Measurements from ENCODE around the gene SYT4.

Gene SYT4

DNA sequence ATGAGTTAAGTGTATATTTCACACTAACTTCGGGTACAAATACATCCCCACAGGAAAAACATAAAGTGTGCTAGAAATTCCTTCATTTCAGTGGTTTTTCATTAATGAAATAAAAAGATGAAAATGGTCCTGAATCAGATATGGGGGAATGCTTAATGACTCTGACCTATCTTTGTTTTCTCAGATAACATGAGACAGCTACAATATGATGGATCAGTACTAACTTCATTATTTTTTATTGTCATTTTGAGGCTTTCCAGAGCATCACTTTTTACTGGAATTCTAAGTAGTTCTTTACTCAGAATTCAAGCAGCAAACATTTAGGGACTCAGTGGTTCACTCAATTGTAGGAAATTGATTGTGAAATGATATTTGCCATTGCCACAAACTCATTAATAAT, 2.8 kb downstream of the SYT4 start:
- Histone ChIP-seq H3K4me2 (ENCODE audit: low read length, poor library complexity, severe bottlenecking) (no peak overlapping the region), H3K27me3 (ENCODE audit: control insufficient read depth in 1 of 2, insufficient read depth in 1 of 2, low read length in 2 of 2) (peaks cover 4 to 29% of the 10 kb centered on the region in 2 experiments), H2BK12ac (ENCODE audit: low read length in 2 of 2) (no peak overlapping the region), H3K36me3 (ENCODE audit: control insufficient read depth in 1 of 2, insufficient read depth in 2 of 2, low read depth in 1 of 2, low read length in 2 of 2) (no peaks in the 10 kb centered on the region), H3K9me3 (ENCODE audit: control insufficient read depth, low read length) (no peaks in the 10 kb centered on the region), H2BK15ac (ENCODE audit: low read depth, poor library complexity, severe bottlenecking) (no peak overlapping the region), H3K23ac (ENCODE audit: low read length in 2 of 2) (no peak overlapping the region), H3K4me3 (ENCODE audit: insufficient read depth in 1 of 2, low read depth in 1 of 2, low read length in 2 of 2) (no peak overlapping the region), H3K14ac (ENCODE audit: low read length in 2 of 2) (no peak overlapping the region), H3K4me1 (ENCODE audit: control insufficient read depth, insufficient read depth, low read depth, low read length) (peaks cover 2% of the 10 kb centered on the region), H3K27ac (ENCODE audit: low read length, poor library complexity, severe bottlenecking) (no peak overlapping the region), H3K9ac (ENCODE audit: low read length) (no peak overlapping the region), H4K91ac (ENCODE audit: low read length) (no peak overlapping the region), H2AFZ (ENCODE audit: low read depth, low read length) (no peak overlapping the region), H3K18ac (ENCODE audit: low read depth in 1 of 2, low read length in 2 of 2) (no peak overlapping the region), H2BK120ac (ENCODE audit: low read depth, low read length) (no peak overlapping the region), H3K79me1 (replicated peaks; ENCODE audit: low read length, poor library complexity, severe bottlenecking) (no peaks in the 10 kb centered on the region), H2AK5ac (ENCODE audit: low read length, severe bottlenecking) (no peak overlapping the region), H2BK5ac (ENCODE audit: low read depth, low read length, poor library complexity, severe bottlenecking) (no peak overlapping the region), H3K4ac (ENCODE audit: low read depth in 1 of 2, low read length in 2 of 2) (no peak overlapping the region), H4K8ac (ENCODE audit: low read length) (no peak overlapping the region)
- no peak for DNase-seq
- WGBS: no CpG with 5 or more reads among the region's 1 CpG

DNA sequence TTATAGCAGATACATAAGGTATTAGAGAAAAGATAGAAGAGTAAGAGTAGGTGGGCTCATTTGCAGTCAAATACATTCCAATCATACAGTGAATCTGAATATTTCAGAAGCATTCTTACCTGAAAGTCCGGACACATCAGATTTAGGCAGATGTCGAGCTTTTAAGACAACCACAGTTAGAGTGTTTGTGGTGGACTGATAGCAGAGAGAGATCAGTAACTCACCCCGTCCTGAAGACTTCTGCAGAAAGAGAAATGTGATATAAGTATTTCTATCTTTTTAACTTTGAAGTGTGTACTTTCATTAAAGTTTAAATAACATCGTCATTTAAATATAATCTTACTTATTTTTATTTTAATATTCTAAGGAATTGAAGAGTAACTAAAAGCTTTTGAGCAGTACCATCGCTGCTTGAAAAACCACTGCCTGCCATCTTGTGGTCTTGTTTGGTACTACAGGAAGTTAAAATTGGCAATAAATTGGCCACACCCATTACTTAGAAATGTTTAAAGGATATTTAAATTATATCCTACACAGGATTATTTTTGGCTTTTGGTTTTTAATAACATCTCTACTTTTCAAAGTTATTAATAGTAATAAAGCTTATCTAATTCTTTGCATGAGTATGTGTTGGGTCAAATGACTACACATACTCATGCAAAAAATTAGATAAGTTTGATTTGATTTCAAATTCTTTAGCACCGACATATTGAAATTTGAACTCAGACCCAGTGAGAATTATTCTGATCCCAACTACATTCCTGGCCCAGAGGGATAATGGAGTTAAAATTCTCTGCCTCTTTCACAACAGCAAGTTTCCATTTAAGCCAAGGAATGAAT, 5.5 kb downstream of the SYT4 start:
- H2BK12ac ChIP-seq (ENCODE audit: low read length in 2 of 2): no peak overlapping the region
- no peak overlapping the region for H2BK15ac ChIP-seq (ENCODE audit: low read depth, poor library complexity, severe bottlenecking)
- no peak overlapping the region for H3K18ac ChIP-seq (ENCODE audit: low read depth in 1 of 2, low read length in 2 of 2)
- H3K14ac ChIP-seq (ENCODE audit: low read length in 2 of 2): no peak overlapping the region
- WGBS: 44% methylated on average over 3 of the region's 6 CpGs
- H4K8ac ChIP-seq (ENCODE audit: low read length): no peak overlapping the region
- no peak overlapping the region for H2BK5ac ChIP-seq (ENCODE audit: low read depth, low read length, poor library complexity, severe bottlenecking)
- H3K23ac ChIP-seq (ENCODE audit: low read length in 2 of 2): no peak overlapping the region
- no peak overlapping the region for H2AK5ac ChIP-seq (ENCODE audit: low read length, severe bottlenecking)
- no peaks in the 10 kb centered on the region for H3K4me1 ChIP-seq (ENCODE audit: control insufficient read depth, insufficient read depth, low read depth, low read length)
- peaks cover 0 to 11% of the 10 kb centered on the region in 2 experiments for H3K27me3 ChIP-seq (ENCODE audit: control insufficient read depth in 1 of 2, insufficient read depth in 1 of 2, low read length in 2 of 2)
- H3K9ac ChIP-seq (ENCODE audit: low read length): peak overlapping the region; percentile 22
- H3K9me3 ChIP-seq (ENCODE audit: control insufficient read depth, low read length): no peaks in the 10 kb centered on the region
- no peak overlapping the region for H3K27ac ChIP-seq (ENCODE audit: low read length, poor library complexity, severe bottlenecking)
- DNase-seq: peak; percentile 64
- no peak overlapping the region for H4K91ac ChIP-seq (ENCODE audit: low read length)
- H3K4me2 ChIP-seq (ENCODE audit: low read length, poor library complexity, severe bottlenecking): no peak overlapping the region
- H3K4ac ChIP-seq (ENCODE audit: low read depth in 1 of 2, low read length in 2 of 2): no peak overlapping the region
- H2BK120ac ChIP-seq (ENCODE audit: low read depth, low read length): no peak overlapping the region
- peak overlapping the region in 1 of 2 experiments; percentile 38 for H3K4me3 ChIP-seq (ENCODE audit: insufficient read depth in 1 of 2, low read depth in 1 of 2, low read length in 2 of 2)
- no peak overlapping the region for H2AFZ ChIP-seq (ENCODE audit: low read depth, low read length)
- no peaks in the 10 kb centered on the region for H3K36me3 ChIP-seq (ENCODE audit: control insufficient read depth in 1 of 2, insufficient read depth in 2 of 2, low read depth in 1 of 2, low read length in 2 of 2)
- H3K79me1 ChIP-seq (replicated peaks; ENCODE audit: low read length, poor library complexity, severe bottlenecking): no peaks in the 10 kb centered on the region

DNA sequence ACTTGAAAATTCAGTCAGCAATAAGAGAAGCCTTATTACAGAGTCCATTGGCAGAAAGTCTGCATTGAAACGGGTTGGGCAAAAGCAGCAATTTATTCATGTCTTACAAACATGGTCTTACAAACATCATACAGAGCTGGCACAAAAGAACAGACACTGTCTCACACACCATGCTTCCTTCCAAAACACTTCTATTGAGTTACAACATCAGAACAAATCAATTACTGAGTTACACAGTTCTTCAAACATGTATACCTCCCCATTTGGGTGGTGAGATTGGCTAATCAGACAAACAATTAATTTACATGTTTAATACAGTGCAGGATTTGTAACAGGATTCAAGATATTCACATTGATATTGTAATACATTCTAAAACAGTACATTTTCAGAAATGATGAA, 9.5 kb downstream of the SYT4 start:
- DNase-seq: no peak
- no peak overlapping the region for H2BK5ac ChIP-seq (ENCODE audit: low read depth, low read length, poor library complexity, severe bottlenecking)
- H2AFZ ChIP-seq (ENCODE audit: low read depth, low read length): no peak overlapping the region
- no peak overlapping the region for H3K18ac ChIP-seq (ENCODE audit: low read depth in 1 of 2, low read length in 2 of 2)
- H3K27ac ChIP-seq (ENCODE audit: low read length, poor library complexity, severe bottlenecking): no peak overlapping the region
- H2BK120ac ChIP-seq (ENCODE audit: low read depth, low read length): no peak overlapping the region
- H3K23ac ChIP-seq (ENCODE audit: low read length in 2 of 2): no peak overlapping the region
- H3K27me3 ChIP-seq (ENCODE audit: control insufficient read depth in 1 of 2, insufficient read depth in 1 of 2, low read length in 2 of 2): no peaks in the 10 kb centered on the region
- WGBS: 96% methylated on average over 1 of the region's 1 CpG
- no peak overlapping the region for H3K4ac ChIP-seq (ENCODE audit: low read depth in 1 of 2, low read length in 2 of 2)
- no peak overlapping the region for H2BK15ac ChIP-seq (ENCODE audit: low read depth, poor library complexity, severe bottlenecking)
- no peaks in the 10 kb centered on the region for H3K4me1 ChIP-seq (ENCODE audit: control insufficient read depth, insufficient read depth, low read depth, low read length)
- H3K79me1 ChIP-seq (replicated peaks; ENCODE audit: low read length, poor library complexity, severe bottlenecking): no peaks in the 10 kb centered on the region
- H2AK5ac ChIP-seq (ENCODE audit: low read length, severe bottlenecking): no peak overlapping the region
- no peak overlapping the region for H3K4me3 ChIP-seq (ENCODE audit: insufficient read depth in 1 of 2, low read depth in 1 of 2, low read length in 2 of 2)
- H3K36me3 ChIP-seq (ENCODE audit: control insufficient read depth in 1 of 2, insufficient read depth in 2 of 2, low read depth in 1 of 2, low read length in 2 of 2): no peaks in the 10 kb centered on the region
- no peaks in the 10 kb centered on the region for H3K9me3 ChIP-seq (ENCODE audit: control insufficient read depth, low read length)
- no peak overlapping the region for H3K9ac ChIP-seq (ENCODE audit: low read length)
- H4K91ac ChIP-seq (ENCODE audit: low read length): no peak overlapping the region
- no peak overlapping the region for H3K14ac ChIP-seq (ENCODE audit: low read length in 2 of 2)
- no peak overlapping the region for H2BK12ac ChIP-seq (ENCODE audit: low read length in 2 of 2)
- H4K8ac ChIP-seq (ENCODE audit: low read length): no peak overlapping the region
- H3K4me2 ChIP-seq (ENCODE audit: low read length, poor library complexity, severe bottlenecking): no peak overlapping the region

DNA sequence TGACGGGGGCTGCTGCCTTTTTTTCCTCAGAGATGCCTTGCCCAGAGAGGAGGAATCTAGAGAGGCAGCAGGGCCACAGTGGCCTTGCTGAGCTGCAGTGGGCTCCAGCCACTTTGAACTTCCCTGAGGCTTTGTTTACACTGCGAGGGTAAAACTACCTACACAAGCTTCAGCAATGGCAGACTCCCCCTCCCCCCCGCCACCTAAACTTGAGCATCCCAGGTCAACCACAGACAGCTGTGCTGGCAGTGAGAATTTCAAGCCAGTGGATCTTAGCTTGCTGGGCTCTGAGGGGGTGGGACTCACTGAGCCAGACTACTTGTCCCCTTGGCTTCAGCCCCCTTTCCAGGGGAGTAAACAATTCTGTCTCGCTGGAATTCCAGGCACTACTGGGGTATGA, 11.8 kb downstream of the SYT4 start:
- Histone ChIP-seq H3K27me3 (ENCODE audit: control insufficient read depth in 1 of 2, insufficient read depth in 1 of 2, low read length in 2 of 2) (no peaks in the 10 kb centered on the region), H3K4me3 (ENCODE audit: insufficient read depth in 1 of 2, low read depth in 1 of 2, low read length in 2 of 2) (no peak overlapping the region), H3K27ac (ENCODE audit: low read length, poor library complexity, severe bottlenecking) (no peak overlapping the region), H2AFZ (ENCODE audit: low read depth, low read length) (no peak overlapping the region), H3K14ac (ENCODE audit: low read length in 2 of 2) (no peak overlapping the region), H2BK12ac (ENCODE audit: low read length in 2 of 2) (no peak overlapping the region), H2BK5ac (ENCODE audit: low read depth, low read length, poor library complexity, severe bottlenecking) (no peak overlapping the region), H4K91ac (ENCODE audit: low read length) (no peak overlapping the region), H3K4me2 (ENCODE audit: low read length, poor library complexity, severe bottlenecking) (no peak overlapping the region), H2BK15ac (ENCODE audit: low read depth, poor library complexity, severe bottlenecking) (no peak overlapping the region), H3K18ac (ENCODE audit: low read depth in 1 of 2, low read length in 2 of 2) (no peak overlapping the region), H3K4me1 (ENCODE audit: control insufficient read depth, insufficient read depth, low read depth, low read length) (no peaks in the 10 kb centered on the region), H3K9ac (ENCODE audit: low read length) (no peak overlapping the region), H2AK5ac (ENCODE audit: low read length, severe bottlenecking) (no peak overlapping the region), H3K36me3 (ENCODE audit: control insufficient read depth in 1 of 2, insufficient read depth in 2 of 2, low read depth in 1 of 2, low read length in 2 of 2) (no peaks in the 10 kb centered on the region), H3K9me3 (ENCODE audit: control insufficient read depth, low read length) (no peaks in the 10 kb centered on the region), H3K23ac (ENCODE audit: low read length in 2 of 2) (no peak overlapping the region), H2BK120ac (ENCODE audit: low read depth, low read length) (no peak overlapping the region), H3K79me1 (replicated peaks; ENCODE audit: low read length, poor library complexity, severe bottlenecking) (no peaks in the 10 kb centered on the region), H3K4ac (ENCODE audit: low read depth in 1 of 2, low read length in 2 of 2) (no peak overlapping the region), H4K8ac (ENCODE audit: low read length) (no peak overlapping the region)
- no peak for DNase-seq
- WGBS: 89% methylated on average over 3 of the region's 4 CpGs
